Endothelial cell of umbilical vein (primary cell): Measurements from ENCODE around the gene SHISA8. TPM values are rescaled to one million over a fixed set of nuclear protein-coding genes. Genes with fewer than 3 reads are reported as not detected.

Source experiments
- BruUV-seq: library from RNA; stranded (reverse); fragments of 400-500 nt; replicated peaks from 2 replicates; lab custom pipeline; 2021; lab: Mats Ljungman, UMichigan
- CTCF ChIA-PET: fragments of 300-600, 350-600 bp; sonication (Branson Sonifier 250); formaldehyde crosslinking; loops from one replicate; lab custom pipeline; 2021; ENCODE audit warnings: antibody characterized with exemption, inconsistent platforms; lab: Charles Lee
- POLR2A ChIA-PET: fragments of 300-600, 350-600 bp; sonication (Branson Sonifier 250); formaldehyde crosslinking; loops from one replicate; lab custom pipeline; 2021; ENCODE audit warnings: antibody characterized with exemption, inconsistent platforms; lab: Charles Lee
- DNase-seq: peaks from one replicate; pipeline ENCODE4 v3.0.0-alpha.2; 2011; ENCODE audit warnings: low read depth, low spot score
- FAIRE-seq: peaks from 2 replicates; lab custom pipeline; 2011; peaks lifted over from hg19 to GRCh38; lab: Jason Lieb, UNC
- H2AFZ ChIP-seq: 2 replicates; pipeline ENCODE4 v1.6.0; 2012; ENCODE audit warnings: low read depth, low read length, control low read depth, inconsistent platforms
- H3K27ac ChIP-seq: 2 replicates; pipeline ENCODE4 v1.5.1; 2011; ENCODE audit warnings: low read depth, mild to moderate bottlenecking, control low read depth, low read length, moderate library complexity; ENCODE audit not compliant: insufficient read depth
- H3K27me3 ChIP-seq, 2 experiments: 2 replicates each; pipeline versions ENCODE4 v1.6.0 to v1.6.1; 2011; ENCODE audit warnings: low read length in 2 of 2, mixed read lengths in 1 of 2; ENCODE audit not compliant: control insufficient read depth in 2 of 2, insufficient read depth in 2 of 2
- H3K36me3 ChIP-seq, 2 experiments: 2 replicates in 1 of 2; 3 replicates in 1 of 2; pipeline ENCODE4 v1.5.1; 2011; ENCODE audit warnings: low read length in 2 of 2, mild to moderate bottlenecking in 1 of 2, moderate library complexity in 1 of 2; ENCODE audit not compliant: control insufficient read depth in 2 of 2, insufficient read depth in 2 of 2; ENCODE audit errors: extremely low read depth in 1 of 2
- H3K4me1 ChIP-seq: 3 replicates; pipeline ENCODE4 v1.5.1; 2011; ENCODE audit warnings: mild to moderate bottlenecking, low read length; ENCODE audit not compliant: control insufficient read depth, insufficient read depth; ENCODE audit errors: extremely low read depth
- H3K4me2 ChIP-seq: 2 replicates; pipeline ENCODE4 v1.6.1; 2011; ENCODE audit warnings: low read length, control low read depth, mixed read lengths; ENCODE audit not compliant: insufficient read depth
- H3K4me3 ChIP-seq, 3 experiments: fragments of 200-600 bp in 1 of 3; sonication (generic), shearing (Covaris generic) in 1 of 3; replicated peaks in 1 of 3; 2 replicates each; pipeline ENCODE4 v1.5.1; 2011 to 2016; ENCODE audit warnings: control low read depth in 3 of 3, low read length in 3 of 3, mild to moderate bottlenecking in 2 of 3, inconsistent platforms in 1 of 3, low read depth in 1 of 3, moderate library complexity in 1 of 3; ENCODE audit not compliant: insufficient read depth in 1 of 3
- H3K79me2 ChIP-seq: 2 replicates; pipeline ENCODE4 v1.6.0; 2012; ENCODE audit warnings: low read length, inconsistent platforms; ENCODE audit not compliant: control insufficient read depth, insufficient read depth
- H3K9ac ChIP-seq: replicated peaks from 2 replicates; pipeline ENCODE3; 2011; ENCODE audit warnings: low read length, control low read depth; ENCODE audit not compliant: insufficient read depth; ENCODE audit errors: extremely low read depth
- H3K9me1 ChIP-seq: replicated peaks from 3 replicates; pipeline ENCODE4 v1.6.0; 2011; ENCODE audit warnings: mild to moderate bottlenecking, low read length; ENCODE audit not compliant: control insufficient read depth, insufficient read depth; ENCODE audit errors: extremely low read depth
- H3K9me3 ChIP-seq: replicated peaks from 2 replicates; pipeline ENCODE4 v1.5.1; 2012; ENCODE audit warnings: low read length, inconsistent platforms; ENCODE audit not compliant: control insufficient read depth, insufficient read depth
- H4K20me1 ChIP-seq: replicated peaks from 2 replicates; pipeline ENCODE3; 2011; ENCODE audit warnings: mild to moderate bottlenecking, low read length; ENCODE audit not compliant: control insufficient read depth, insufficient read depth; ENCODE audit errors: extremely low read depth
- FOS ChIP-seq: IDR thresholded peaks from 2 replicates; pipeline ENCODE4 v1.6.1; 2011; ENCODE audit warnings: mild to moderate bottlenecking, low read length, moderate library complexity, borderline replicate concordance; ENCODE audit not compliant: insufficient read depth
- JUN ChIP-seq: IDR thresholded peaks from 2 replicates; pipeline ENCODE4 v1.6.1; 2011; ENCODE audit warnings: borderline replicate concordance, low read depth; ENCODE audit not compliant: insufficient read length, insufficient read depth
- POLR2A ChIP-seq: IDR thresholded peaks from 2 replicates; pipeline ENCODE4 v1.6.1; 2012; ENCODE audit warnings: low read depth, mild to moderate bottlenecking, control low read depth, low read length
- POLR2AphosphoS5 ChIP-seq: IDR thresholded peaks from 2 replicates; pipeline ENCODE4 v1.6.1; 2012; ENCODE audit warnings: low read depth, mild to moderate bottlenecking, control low read depth, low read length, moderate library complexity; ENCODE audit not compliant: insufficient read depth
- dilution Hi-C: fragments of 300-500 bp; cut with MboI; formaldehyde crosslinking; loops from one replicate; pipeline ENCODE4 v1.15.0; 2019; ENCODE audit warnings: low sequenced_read_pairs; ENCODE audit not compliant: extremely low pct_ligation_motif_present
- intact Hi-C: fragments of 100-400 bp; cut with micrococcal nuclease; formaldehyde crosslinking; loops from one replicate; pipeline ENCODE4 v1.10.0; 2022
- polyA plus RNA-seq, 4 experiments: library from polyadenylated mRNA; depleted of rRNA in 3 of 4; stranded (reverse) in 3 of 4; unstranded in 1 of 4; fragments of >200 nt; gene quantifications; 2 replicates each; pipeline versions ENCODE4 v1.2.1 to v1.2.3, GENCODE V29; 2011 to 2012; ENCODE audit warnings: missing spikeins in 1 of 4
- total RNA-seq: library from RNA; stranded (reverse); gene quantifications from 2 replicates; pipeline ENCODE4 v1.2.3, GENCODE V29; 2021
- TF ChIP-seq, protein P1 (sequence below), 2 donors: IDR thresholded peaks; 1 replicate in 1 of 2; 2 replicates in 1 of 2; pipeline ENCODE4 v1.5.1; 2011; ENCODE audit warnings: low read length in 2 of 2, mild to moderate bottlenecking in 2 of 2, moderate library complexity in 2 of 2, control low read depth in 1 of 2, inconsistent platforms in 1 of 2, low read depth in 1 of 2; ENCODE audit not compliant: insufficient read depth in 1 of 2; ENCODE audit errors: extremely low read depth in 1 of 2
- TF ChIP-seq, protein P2 (sequence below): IDR thresholded peaks from 2 replicates; pipeline ENCODE4 v1.6.1; 2011; ENCODE audit not compliant: insufficient read depth, insufficient read length

Gene SHISA8
- total and polyA plus RNA-seq, 2 donors (not counting 3 experiments of a cell fraction or from before 2014, with no cell fraction given) = not detected

GRCh38 chr22:41885516-41885915, 29.4 kb downstream of the SHISA8 start:
- ChIA-PET POLR2A (no interaction called here), CTCF (interaction anchor here (0.9 to 1.5 kb wide), 6 partner anchors 15 to 139 kb away, joined by 3 to 5 read pairs (median 4); partner anchors contain the start of gene TNFRSF13C)
- Histone ChIP-seq H2AFZ (no peak overlapping the region), H3K27me3 (no peaks in the 10 kb centered on the region), H3K9ac (no peak overlapping the region), H3K4me1 (no peaks in the 10 kb centered on the region), H3K27ac (no peak overlapping the region), H3K4me2 (no peak overlapping the region), H3K4me3 (no peak overlapping the region), H3K36me3 (peaks cover 47 to 58% of the 10 kb centered on the region in 2 experiments), H3K9me3 (no peaks in the 10 kb centered on the region), H4K20me1 (no peaks in the 10 kb centered on the region), H3K9me1 (no peaks in the 10 kb centered on the region), H3K79me2 (no peaks in the 10 kb centered on the region)
- no TSS peak for BruUV-seq
- FAIRE-seq (no peak), DNase-seq (no peak)
- dilution Hi-C loops (no loop called here), intact Hi-C loops (no loop called here)
- TF ChIP-seq, protein P1, sequence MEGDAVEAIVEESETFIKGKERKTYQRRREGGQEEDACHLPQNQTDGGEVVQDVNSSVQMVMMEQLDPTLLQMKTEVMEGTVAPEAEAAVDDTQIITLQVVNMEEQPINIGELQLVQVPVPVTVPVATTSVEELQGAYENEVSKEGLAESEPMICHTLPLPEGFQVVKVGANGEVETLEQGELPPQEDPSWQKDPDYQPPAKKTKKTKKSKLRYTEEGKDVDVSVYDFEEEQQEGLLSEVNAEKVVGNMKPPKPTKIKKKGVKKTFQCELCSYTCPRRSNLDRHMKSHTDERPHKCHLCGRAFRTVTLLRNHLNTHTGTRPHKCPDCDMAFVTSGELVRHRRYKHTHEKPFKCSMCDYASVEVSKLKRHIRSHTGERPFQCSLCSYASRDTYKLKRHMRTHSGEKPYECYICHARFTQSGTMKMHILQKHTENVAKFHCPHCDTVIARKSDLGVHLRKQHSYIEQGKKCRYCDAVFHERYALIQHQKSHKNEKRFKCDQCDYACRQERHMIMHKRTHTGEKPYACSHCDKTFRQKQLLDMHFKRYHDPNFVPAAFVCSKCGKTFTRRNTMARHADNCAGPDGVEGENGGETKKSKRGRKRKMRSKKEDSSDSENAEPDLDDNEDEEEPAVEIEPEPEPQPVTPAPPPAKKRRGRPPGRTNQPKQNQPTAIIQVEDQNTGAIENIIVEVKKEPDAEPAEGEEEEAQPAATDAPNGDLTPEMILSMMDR (IDR thresholded peaks at IDR 0.05; ENCODE audit: extremely low read depth in 1 of 2, insufficient read depth in 1 of 2, low read depth in 1 of 2, low read length in 2 of 2) = no peak
- TF ChIP-seq POLR2A (no peak), FOS (no peak), POLR2AphosphoS5 (no peak), JUN (no peak)
- TF ChIP-seq, protein P2, sequence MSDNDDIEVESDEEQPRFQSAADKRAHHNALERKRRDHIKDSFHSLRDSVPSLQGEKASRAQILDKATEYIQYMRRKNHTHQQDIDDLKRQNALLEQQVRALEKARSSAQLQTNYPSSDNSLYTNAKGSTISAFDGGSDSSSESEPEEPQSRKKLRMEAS = no peak
